Neural cell (in vitro differentiated cells): ENCODE data around the gene PLAAT4.

Experiments
- EP300 ChIP-seq: fragments of 450-650 bp; conservative IDR thresholded peaks from 2 replicates; pipeline ENCODE4 v1.6.1; 2014; ENCODE audit warnings: antibody characterized with exemption, mild to moderate bottlenecking, moderate library complexity; ENCODE audit not compliant: poor library complexity, severe bottlenecking
- EZH2 ChIP-seq: fragments of 200-600, 300-800 bp; shearing (Covaris generic), sonication (generic); IDR thresholded peaks from 2 replicates; pipeline ENCODE4 v1.6.1; 2014; ENCODE audit warnings: antibody characterized with exemption, low read length, borderline replicate concordance, mild to moderate bottlenecking; ENCODE audit not compliant: insufficient read depth, poor library complexity, severe bottlenecking
- POLR2AphosphoS5 ChIP-seq: IDR thresholded peaks from 2 replicates; pipeline ENCODE4 v1.6.1; 2012
- RAD21 ChIP-seq: fragments of 450-650 bp; conservative IDR thresholded peaks from 2 replicates; pipeline ENCODE4 v1.6.1; 2014; ENCODE audit warnings: antibody characterized with exemption, mild to moderate bottlenecking, moderate library complexity
- TAF1 ChIP-seq: IDR thresholded peaks from 2 replicates; pipeline ENCODE4 v1.6.1; 2012; ENCODE audit warnings: low read depth
- TF ChIP-seq, protein P1 (sequence below): fragments of 450-650 bp; IDR thresholded peaks from 2 replicates; pipeline ENCODE4 v1.5.1; 2014; ENCODE audit warnings: antibody characterized with exemption, mild to moderate bottlenecking, moderate library complexity; ENCODE audit not compliant: poor library complexity, severe bottlenecking
- TF ChIP-seq, protein P2 (sequence below): IDR thresholded peaks from 2 replicates; pipeline ENCODE4 v1.6.1; 2012; ENCODE audit warnings: borderline replicate concordance

DNA sequence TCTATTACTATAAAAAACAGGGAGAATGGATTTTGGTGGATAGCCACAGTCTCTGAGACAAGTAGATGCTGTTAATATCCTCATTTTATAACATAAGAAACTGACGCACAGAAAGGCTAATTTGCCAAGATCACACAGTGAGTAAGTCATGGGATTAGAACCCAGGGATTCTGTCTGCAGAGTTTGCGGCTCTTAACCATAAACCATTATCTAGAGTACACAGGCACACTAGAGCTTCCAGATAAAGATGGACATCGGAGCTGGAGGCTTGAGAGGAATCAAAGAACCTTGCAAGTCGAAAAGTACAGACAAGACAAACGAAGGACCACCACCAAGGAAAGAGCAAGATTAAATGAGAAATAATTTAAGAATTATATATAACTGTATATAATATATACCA is 19.5 kb upstream of the PLAAT4 start:
- TF ChIP-seq, protein P1, sequence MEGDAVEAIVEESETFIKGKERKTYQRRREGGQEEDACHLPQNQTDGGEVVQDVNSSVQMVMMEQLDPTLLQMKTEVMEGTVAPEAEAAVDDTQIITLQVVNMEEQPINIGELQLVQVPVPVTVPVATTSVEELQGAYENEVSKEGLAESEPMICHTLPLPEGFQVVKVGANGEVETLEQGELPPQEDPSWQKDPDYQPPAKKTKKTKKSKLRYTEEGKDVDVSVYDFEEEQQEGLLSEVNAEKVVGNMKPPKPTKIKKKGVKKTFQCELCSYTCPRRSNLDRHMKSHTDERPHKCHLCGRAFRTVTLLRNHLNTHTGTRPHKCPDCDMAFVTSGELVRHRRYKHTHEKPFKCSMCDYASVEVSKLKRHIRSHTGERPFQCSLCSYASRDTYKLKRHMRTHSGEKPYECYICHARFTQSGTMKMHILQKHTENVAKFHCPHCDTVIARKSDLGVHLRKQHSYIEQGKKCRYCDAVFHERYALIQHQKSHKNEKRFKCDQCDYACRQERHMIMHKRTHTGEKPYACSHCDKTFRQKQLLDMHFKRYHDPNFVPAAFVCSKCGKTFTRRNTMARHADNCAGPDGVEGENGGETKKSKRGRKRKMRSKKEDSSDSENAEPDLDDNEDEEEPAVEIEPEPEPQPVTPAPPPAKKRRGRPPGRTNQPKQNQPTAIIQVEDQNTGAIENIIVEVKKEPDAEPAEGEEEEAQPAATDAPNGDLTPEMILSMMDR, result no peak
- TF ChIP-seq EP300 (no peak), RAD21 (no peak), EZH2 (no peak), POLR2AphosphoS5 (no peak), TAF1 (no peak)
- TF ChIP-seq, protein P2, sequence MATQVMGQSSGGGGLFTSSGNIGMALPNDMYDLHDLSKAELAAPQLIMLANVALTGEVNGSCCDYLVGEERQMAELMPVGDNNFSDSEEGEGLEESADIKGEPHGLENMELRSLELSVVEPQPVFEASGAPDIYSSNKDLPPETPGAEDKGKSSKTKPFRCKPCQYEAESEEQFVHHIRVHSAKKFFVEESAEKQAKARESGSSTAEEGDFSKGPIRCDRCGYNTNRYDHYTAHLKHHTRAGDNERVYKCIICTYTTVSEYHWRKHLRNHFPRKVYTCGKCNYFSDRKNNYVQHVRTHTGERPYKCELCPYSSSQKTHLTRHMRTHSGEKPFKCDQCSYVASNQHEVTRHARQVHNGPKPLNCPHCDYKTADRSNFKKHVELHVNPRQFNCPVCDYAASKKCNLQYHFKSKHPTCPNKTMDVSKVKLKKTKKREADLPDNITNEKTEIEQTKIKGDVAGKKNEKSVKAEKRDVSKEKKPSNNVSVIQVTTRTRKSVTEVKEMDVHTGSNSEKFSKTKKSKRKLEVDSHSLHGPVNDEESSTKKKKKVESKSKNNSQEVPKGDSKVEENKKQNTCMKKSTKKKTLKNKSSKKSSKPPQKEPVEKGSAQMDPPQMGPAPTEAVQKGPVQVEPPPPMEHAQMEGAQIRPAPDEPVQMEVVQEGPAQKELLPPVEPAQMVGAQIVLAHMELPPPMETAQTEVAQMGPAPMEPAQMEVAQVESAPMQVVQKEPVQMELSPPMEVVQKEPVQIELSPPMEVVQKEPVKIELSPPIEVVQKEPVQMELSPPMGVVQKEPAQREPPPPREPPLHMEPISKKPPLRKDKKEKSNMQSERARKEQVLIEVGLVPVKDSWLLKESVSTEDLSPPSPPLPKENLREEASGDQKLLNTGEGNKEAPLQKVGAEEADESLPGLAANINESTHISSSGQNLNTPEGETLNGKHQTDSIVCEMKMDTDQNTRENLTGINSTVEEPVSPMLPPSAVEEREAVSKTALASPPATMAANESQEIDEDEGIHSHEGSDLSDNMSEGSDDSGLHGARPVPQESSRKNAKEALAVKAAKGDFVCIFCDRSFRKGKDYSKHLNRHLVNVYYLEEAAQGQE, result no peak
